ENCODE measurements around the gene SCO2.

DNA sequence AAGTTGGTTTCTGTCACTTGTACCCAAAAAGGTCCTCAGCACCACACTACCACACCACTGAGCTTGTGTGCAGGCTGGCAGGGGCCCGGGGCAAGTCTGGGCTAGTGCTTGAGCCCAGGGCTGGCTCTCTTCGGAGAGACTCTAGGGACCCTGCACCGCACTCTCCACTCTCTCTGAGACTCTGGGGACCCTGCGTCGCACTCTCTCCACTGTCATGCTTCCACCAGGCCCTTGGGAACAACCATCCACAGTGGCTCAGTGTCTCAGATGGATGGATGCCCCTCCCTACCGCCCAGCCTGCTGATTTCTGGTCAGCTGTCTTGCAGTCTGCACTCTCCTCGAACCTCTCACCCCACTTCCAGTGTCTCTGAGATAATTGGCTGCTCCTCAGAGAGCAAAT is 48.5 kb downstream of the SCO2 start:
- TF ChIP-seq POLR2AphosphoS5 (IDR thresholded peaks at IDR 0.05; ENCODE audit: low read depth, low read length), result no peak
- no peak for TF ChIP-seq TAF1 (IDR thresholded peaks at IDR 0.05; ENCODE audit: borderline replicate concordance, low read depth, low read length)
